ENCODE data around the gene HSD3B7.

- TF ChIP-seq CTCF (IDR thresholded peaks at IDR 0.05): no peak
- TF ChIP-seq POLR2AphosphoS5 (IDR thresholded peaks at IDR 0.05; ENCODE audit: low read depth, low read length): no peak
- TF ChIP-seq REST (IDR thresholded peaks at IDR 0.05; ENCODE audit: insufficient read depth in 1 of 2, low read depth in 2 of 2, low read length in 1 of 2): no peak
- no peak for TF ChIP-seq SIN3A (IDR thresholded peaks at IDR 0.05; ENCODE audit: borderline replicate concordance, insufficient read depth, low read depth, low read length)
- TF ChIP-seq TCF7L2 (IDR thresholded peaks at IDR 0.05; ENCODE audit: low read depth, low read length): no peak
Observed at GRCh38 chr16:30985401-30986128, 558 bp downstream of the HSD3B7 start.
